BE2C (cell line): ENCODE results near the gene EFNA2.

Experiments
- DNase-seq: peaks from one replicate; pipeline ENCODE4 v3.0.0-alpha.2; 2020
- H3K27me3 ChIP-seq: fragments of 250-450 bp; sonication (Bioruptor Pico); 2 replicates; pipeline ENCODE4 v1.5.1; 2020; ENCODE audit warnings: mild to moderate bottlenecking
- H3K36me3 ChIP-seq: fragments of 250-450 bp; sonication (Bioruptor Pico); 2 replicates; pipeline ENCODE4 v1.5.1; 2020; ENCODE audit warnings: mild to moderate bottlenecking
- H3K4me1 ChIP-seq: fragments of 250-450 bp; sonication (Bioruptor Pico); 2 replicates; pipeline ENCODE4 v1.5.1; 2020
- H3K4me3 ChIP-seq: 2 replicates; pipeline ENCODE4 v1.5.1; 2011; ENCODE audit warnings: low read depth, low read length
- H3K9me3 ChIP-seq: fragments of 250-450 bp; sonication (Bioruptor Pico); 2 replicates; pipeline ENCODE4 v1.5.1; 2020
- CTCF ChIP-seq: IDR thresholded peaks from 2 replicates; pipeline ENCODE4 v1.5.1; 2012; ENCODE audit warnings: mild to moderate bottlenecking, low read depth, low read length

Gene EFNA2

GRCh38 chr19:1278713-1279660, 6.7 kb upstream of the EFNA2 start:
- peaks cover 24% of the 10 kb centered on the region for H3K36me3 ChIP-seq
- no peaks in the 10 kb centered on the region for H3K27me3 ChIP-seq
- no peak for DNase-seq
- H3K4me1 ChIP-seq: peaks cover 6% of the 10 kb centered on the region
- H3K9me3 ChIP-seq: no peaks in the 10 kb centered on the region
- TF ChIP-seq CTCF: no peak
- H3K4me3 ChIP-seq: no peak overlapping the region

- peak; percentile 88 for DNase-seq
- Histone ChIP-seq H3K4me1 (no peaks in the 10 kb centered on the region), H3K4me3 (no peak overlapping the region), H3K27me3 (peaks cover 2% of the 10 kb centered on the region), H3K36me3 (peaks cover 15% of the 10 kb centered on the region), H3K9me3 (no peaks in the 10 kb centered on the region)
- peak; percentile 95 for TF ChIP-seq CTCF
These were observed 5.8 kb upstream of the EFNA2 start for GRCh38 chr19:1279782-1280341.

- TF ChIP-seq CTCF: no peak
- Histone ChIP-seq H3K4me3 (no peak overlapping the region), H3K9me3 (no peaks in the 10 kb centered on the region), H3K27me3 (peaks cover 10% of the 10 kb centered on the region), H3K36me3 (peaks cover 12% of the 10 kb centered on the region), H3K4me1 (no peaks in the 10 kb centered on the region)
- no peak for DNase-seq
These were observed 4.8 kb upstream of the EFNA2 start for GRCh38 chr19:1280636-1281568.

- Histone ChIP-seq H3K36me3 (peaks cover 12% of the 10 kb centered on the region), H3K9me3 (no peaks in the 10 kb centered on the region), H3K4me3 (no peak overlapping the region), H3K4me1 (no peaks in the 10 kb centered on the region), H3K27me3 (peaks cover 15% of the 10 kb centered on the region)
- DNase-seq: no peak
- TF ChIP-seq CTCF: no peak
These were observed 3.9 kb upstream of the EFNA2 start for GRCh38 chr19:1281569-1282287.

- TF ChIP-seq CTCF: no peak
- no peak for DNase-seq
- no peak overlapping the region for H3K4me3 ChIP-seq
- no peaks in the 10 kb centered on the region for H3K4me1 ChIP-seq
- no peaks in the 10 kb centered on the region for H3K9me3 ChIP-seq
- H3K27me3 ChIP-seq: peaks cover 24% of the 10 kb centered on the region
- H3K36me3 ChIP-seq: peaks cover 10% of the 10 kb centered on the region
These were observed 3.0 kb upstream of the EFNA2 start for GRCh38 chr19:1282588-1283206.
